Testis (tissue), 3 donors: ENCODE measurements around the gene CORO1C. TPM values are rescaled to one million over a fixed set of nuclear protein-coding genes. Genes with fewer than 3 reads are reported as not detected.

Experiments
- DNase-seq: peaks from one replicate; pipeline ENCODE4 v3.0.0-alpha.2; 2019
- H3K27ac ChIP-seq, 2 donors: fragments of 200-600 bp; sonication (generic); one replicate each; pipeline ENCODE4 v1.5.1; 2019
- H3K27me3 ChIP-seq: fragments of 200-600 bp; sonication (generic); one replicate; pipeline ENCODE4 v1.5.1; 2019
- H3K36me3 ChIP-seq: fragments of 200-600 bp; sonication (generic); one replicate; pipeline ENCODE4 v1.5.1; 2017; ENCODE audit warnings: low read depth; ENCODE audit errors: missing control alignments
- H3K4me1 ChIP-seq: fragments of 200-600 bp; sonication (generic); one replicate; pipeline ENCODE4 v1.5.1; 2019
- H3K4me3 ChIP-seq, 2 donors: fragments of 200-600 bp; sonication (generic); one replicate each; pipeline ENCODE4 v1.5.1; 2017 to 2019
- H3K9me3 ChIP-seq: fragments of 200-600 bp; sonication (generic); one replicate; pipeline ENCODE4 v1.5.1; 2017
- CTCF ChIP-seq, 3 experiments: fragments of 450-650 bp in 2 of 3; fragments of 200-600 bp in 1 of 3; sonication (generic) in 1 of 3; IDR thresholded peaks; one replicate each; pipeline ENCODE4 v1.5.1; 2016 to 2019; ENCODE audit warnings: antibody characterized with exemption in 3 of 3, mild to moderate bottlenecking in 2 of 3, moderate library complexity in 1 of 3
- POLR2A ChIP-seq: fragments of 450-650 bp; IDR thresholded peaks from one replicate; pipeline ENCODE4 v1.6.1; 2017; ENCODE audit warnings: antibody characterized with exemption, mild to moderate bottlenecking, moderate library complexity
- WGBS, 2 donors: methylation state at CpG; one replicate each; pipeline ENCODE4 v1.1.5; 2018; 5-methylcytosine and 5-hydroxymethylcytosine counted together
- intact Hi-C: fragments of 100-400 bp; cut with DNase I; formaldehyde crosslinking; loops from one replicate; pipeline ENCODE4 v1.15.1; 2023; ENCODE audit warnings: low total_unique reads
- polyA plus RNA-seq: library from polyadenylated mRNA; stranded (reverse); fragments of 350-450 nt; fragmentation: Illumina TruSeq; extraction: RNeasy Lipid Tissue Mini Kit (QIAGEN cat#74804); gene quantifications from one replicate; pipeline ENCODE4 v1.2.3, GENCODE V29; 2014; ENCODE audit warnings: low read depth, low replicate concordance; ENCODE audit not compliant: insufficient read depth
- total RNA-seq, 2 donors: library from RNA; depleted of rRNA; stranded (reverse); fragments of >200 nt; gene quantifications; one replicate each; pipeline ENCODE4 v1.2.3, GENCODE V29; 2016

The CORO1C gene
- total and polyA plus RNA-seq, 3 donors from 2014 or later = 57.2 to 73.4 (median 70.2) TPM

- Histone ChIP-seq H3K36me3 (no peaks in the 10 kb centered on the region), H3K9me3 (no peaks in the 10 kb centered on the region), H3K4me1 (no peaks in the 10 kb centered on the region), H3K27ac (no peak overlapping the region), H3K27me3 (no peaks in the 10 kb centered on the region), H3K4me3 (no peak overlapping the region)
- WGBS, 2 donors = 83 to 85% methylated on average over 4 of the region's 4 CpGs
- DNase-seq = no peak
- TF ChIP-seq CTCF (IDR thresholded peaks at IDR 0.05) (no peak), POLR2A (no peak)
- intact Hi-C loops = no loop called here
Observed at GRCh38 chr12:108600702-108601007, 130.7 kb downstream of the CORO1C start.

GRCh38 chr12:108599948-108600701, 131.2 kb downstream of the CORO1C start:
- Histone ChIP-seq H3K9me3 (no peaks in the 10 kb centered on the region), H3K4me3 (no peak overlapping the region), H3K27ac (no peak overlapping the region), H3K36me3 (no peaks in the 10 kb centered on the region), H3K27me3 (no peaks in the 10 kb centered on the region), H3K4me1 (no peaks in the 10 kb centered on the region)
- WGBS, 2 donors = 79 to 91% methylated on average over 10 of the region's 10 CpGs
- intact Hi-C loops = no loop called here
- no peak for TF ChIP-seq POLR2A
- no peak for TF ChIP-seq CTCF (IDR thresholded peaks at IDR 0.05)
- DNase-seq = no peak

- H3K4me3 ChIP-seq = no peak overlapping the region
- H3K27me3 ChIP-seq = no peaks in the 10 kb centered on the region
- no peaks in the 10 kb centered on the region for H3K9me3 ChIP-seq
- TF ChIP-seq POLR2A = no peak
- TF ChIP-seq CTCF (IDR thresholded peaks at IDR 0.05) = no peak
- H3K4me1 ChIP-seq = no peaks in the 10 kb centered on the region
- DNase-seq = no peak
- 84 to 85% methylated on average over 5 to 6 of the region's 6 CpGs for WGBS, 2 donors
- intact Hi-C loops = no loop called here
- H3K36me3 ChIP-seq = no peaks in the 10 kb centered on the region
- no peak overlapping the region for H3K27ac ChIP-seq
Observed at GRCh38 chr12:108599541-108599940, 131.8 kb downstream of the CORO1C start.

GRCh38 chr12:108598553-108599250, 132.6 kb downstream of the CORO1C start:
- Histone ChIP-seq H3K27ac (no peak overlapping the region), H3K4me3 (no peak overlapping the region), H3K27me3 (no peaks in the 10 kb centered on the region), H3K36me3 (no peaks in the 10 kb centered on the region), H3K4me1 (no peaks in the 10 kb centered on the region), H3K9me3 (no peaks in the 10 kb centered on the region)
- TF ChIP-seq POLR2A (no peak), CTCF (IDR thresholded peaks at IDR 0.05) (no peak)
- WGBS, 2 donors = 89 to 93% methylated on average over 11 of the region's 11 CpGs
- DNase-seq = no peak
- intact Hi-C loops = no loop called here
